Uterus (tissue), 2 donors: Measurements from ENCODE around the gene CLDN20.

Experiments used
- POLR2A ChIP-seq, 2 donors: fragments of 450-650 bp; IDR thresholded peaks; one replicate each; pipeline ENCODE4 v1.6.1; 2016; ENCODE audit warnings: antibody characterized with exemption in 2 of 2, mild to moderate bottlenecking in 1 of 2, moderate library complexity in 1 of 2
- TF ChIP-seq, protein P1 (sequence below), 4 experiments: fragments of 200-600 bp in 2 of 4; fragments of 450-650 bp in 2 of 4; sonication (generic) in 2 of 4; IDR thresholded peaks; one replicate each; pipeline ENCODE4 v1.5.1; 2016 to 2019; ENCODE audit warnings: antibody characterized with exemption in 4 of 4, mild to moderate bottlenecking in 2 of 4, moderate library complexity in 1 of 4

GRCh38 chr6:155292711-155293110 lies 28.9 kb downstream of the CLDN20 start:
- TF ChIP-seq, protein P1, sequence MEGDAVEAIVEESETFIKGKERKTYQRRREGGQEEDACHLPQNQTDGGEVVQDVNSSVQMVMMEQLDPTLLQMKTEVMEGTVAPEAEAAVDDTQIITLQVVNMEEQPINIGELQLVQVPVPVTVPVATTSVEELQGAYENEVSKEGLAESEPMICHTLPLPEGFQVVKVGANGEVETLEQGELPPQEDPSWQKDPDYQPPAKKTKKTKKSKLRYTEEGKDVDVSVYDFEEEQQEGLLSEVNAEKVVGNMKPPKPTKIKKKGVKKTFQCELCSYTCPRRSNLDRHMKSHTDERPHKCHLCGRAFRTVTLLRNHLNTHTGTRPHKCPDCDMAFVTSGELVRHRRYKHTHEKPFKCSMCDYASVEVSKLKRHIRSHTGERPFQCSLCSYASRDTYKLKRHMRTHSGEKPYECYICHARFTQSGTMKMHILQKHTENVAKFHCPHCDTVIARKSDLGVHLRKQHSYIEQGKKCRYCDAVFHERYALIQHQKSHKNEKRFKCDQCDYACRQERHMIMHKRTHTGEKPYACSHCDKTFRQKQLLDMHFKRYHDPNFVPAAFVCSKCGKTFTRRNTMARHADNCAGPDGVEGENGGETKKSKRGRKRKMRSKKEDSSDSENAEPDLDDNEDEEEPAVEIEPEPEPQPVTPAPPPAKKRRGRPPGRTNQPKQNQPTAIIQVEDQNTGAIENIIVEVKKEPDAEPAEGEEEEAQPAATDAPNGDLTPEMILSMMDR (IDR thresholded peaks at IDR 0.05): no peak
- no peak for TF ChIP-seq POLR2A (IDR thresholded peaks at IDR 0.05)
